T-cell (primary cell): Measurements from ENCODE around the gene TNS1. TPM values are rescaled to one million over a fixed set of nuclear protein-coding genes. Genes with fewer than 3 reads are reported as not detected.

Source experiments
- ATAC-seq, 4 experiments: fragments of 200-7000 bp in 3 of 4; fragments of 150-1000 bp in 1 of 4; cut with Tn5 transposase; replicated peaks in 1 of 4; 1 replicate in 3 of 4; 2 replicates in 1 of 4; pipeline ENCODE4 v1.10.0; 2021; ENCODE audit warnings: moderate library complexity in 3 of 4, mild to moderate bottlenecking in 2 of 4, moderate number of reproducible peaks in 1 of 4
- CTCF ChIA-PET, 2 donors: fragments of 300-600 bp; sonication (Branson Sonifier 250); formaldehyde crosslinking; loops; one replicate each; lab custom pipeline; 2022; ENCODE audit warnings: antibody characterized with exemption in 2 of 2; lab: Charles Lee
- POLR2A ChIA-PET, 2 donors: fragments of 300-600 bp; sonication (Branson Sonifier 250); formaldehyde crosslinking; loops; one replicate each; lab custom pipeline; 2022; ENCODE audit warnings: antibody characterized with exemption in 2 of 2; lab: Charles Lee
- DNase-seq, 35 experiments: peaks; one replicate each; pipeline versions ENCODE4 v3.0.0 to v3.0.0-alpha.2; 2013 to 2023
- H3K27ac ChIP-seq: one replicate; pipeline ENCODE4 v1.5.1; 2013; ENCODE audit warnings: low read length
- H3K27me3 ChIP-seq, 2 experiments: replicated peaks in 1 of 2; 1 replicate in 1 of 2; 2 replicates in 1 of 2; pipeline versions ENCODE4 v1.6.1 to v1.7.0; 2013; ENCODE audit warnings: low read length in 1 of 2, mixed read lengths in 1 of 2; ENCODE audit not compliant: control insufficient read depth in 2 of 2, insufficient read depth in 2 of 2; ENCODE audit errors: extremely low read depth in 1 of 2
- H3K36me3 ChIP-seq, 2 donors: 1 replicate in 1 of 2; 2 replicates in 1 of 2; pipeline versions ENCODE4 v1.6.1 to v1.7.0; 2013; ENCODE audit warnings: low read length in 1 of 2; ENCODE audit not compliant: control insufficient read depth in 2 of 2, insufficient read depth in 1 of 2; ENCODE audit errors: extremely low read depth in 1 of 2
- H3K4me1 ChIP-seq, 2 experiments: 1 replicate in 1 of 2; 2 replicates in 1 of 2; pipeline versions ENCODE4 v1.6.1 to v1.7.0; 2013; ENCODE audit warnings: low read length in 2 of 2, mixed read lengths in 1 of 2; ENCODE audit not compliant: insufficient read depth in 2 of 2, control insufficient read depth in 1 of 2; ENCODE audit errors: extremely low read depth in 1 of 2
- H3K4me3 ChIP-seq, 2 donors: 1 replicate in 1 of 2; 2 replicates in 1 of 2; pipeline versions ENCODE4 v1.5.1 to v1.7.0; 2013; ENCODE audit warnings: mild to moderate bottlenecking in 2 of 2, low read length in 1 of 2, moderate library complexity in 1 of 2; ENCODE audit not compliant: control insufficient read depth in 1 of 2; ENCODE audit errors: extremely low read depth in 1 of 2
- H3K9me3 ChIP-seq: 2 replicates; pipeline ENCODE4 v1.7.0; 2013
- H3K27ac Mint-ChIP-seq, 2 donors: one replicate each; pipeline ENCODE4 v1.8.0; 2020 to 2021; ENCODE audit warnings: mild to moderate bottlenecking in 2 of 2, mixed read lengths in 2 of 2
- H3K27me3 Mint-ChIP-seq, 2 donors: one replicate each; pipeline ENCODE4 v1.8.0; 2021 to 2022; ENCODE audit warnings: mixed read lengths in 2 of 2
- H3K36me3 Mint-ChIP-seq: one replicate; pipeline ENCODE4 v1.8.0; 2021; ENCODE audit warnings: mixed read lengths
- H3K4me1 Mint-ChIP-seq, 3 donors: one replicate each; pipeline ENCODE4 v1.8.0; 2020 to 2022; ENCODE audit warnings: mixed read lengths in 3 of 3, mild to moderate bottlenecking in 1 of 3
- H3K4me3 Mint-ChIP-seq, 3 donors: one replicate each; pipeline ENCODE4 v1.8.0; 2020 to 2022; ENCODE audit warnings: mild to moderate bottlenecking in 3 of 3, mixed read lengths in 3 of 3, moderate library complexity in 3 of 3
- H3K9me3 Mint-ChIP-seq, 3 donors: one replicate each; pipeline ENCODE4 v1.8.0; 2020 to 2022; ENCODE audit warnings: mixed read lengths in 3 of 3
- WGBS: methylation state at CpG from one replicate; pipeline ENCODE4 v1.1.5; 2013; ENCODE audit warnings: missing lambda C conversion rate; ENCODE audit not compliant: insufficient coverage; 5-methylcytosine and 5-hydroxymethylcytosine counted together
- total RNA-seq, 35 experiments: library from RNA in 6 of 35; stranded (reverse) in 6 of 35; fragments of 120-200 nt in 1 of 35; gene quantifications; one replicate each; pipeline versions ENCODE4 v1.2.1 to v1.2.4 and lab custom pipeline; 2013 to 2026

The TNS1 gene
- total RNA-seq, 5 donors from 2014 or later (not counting 1 experiment from before 2014, with no cell fraction given), result 0.28 to 2.1 (median 1.3) TPM

DNA sequence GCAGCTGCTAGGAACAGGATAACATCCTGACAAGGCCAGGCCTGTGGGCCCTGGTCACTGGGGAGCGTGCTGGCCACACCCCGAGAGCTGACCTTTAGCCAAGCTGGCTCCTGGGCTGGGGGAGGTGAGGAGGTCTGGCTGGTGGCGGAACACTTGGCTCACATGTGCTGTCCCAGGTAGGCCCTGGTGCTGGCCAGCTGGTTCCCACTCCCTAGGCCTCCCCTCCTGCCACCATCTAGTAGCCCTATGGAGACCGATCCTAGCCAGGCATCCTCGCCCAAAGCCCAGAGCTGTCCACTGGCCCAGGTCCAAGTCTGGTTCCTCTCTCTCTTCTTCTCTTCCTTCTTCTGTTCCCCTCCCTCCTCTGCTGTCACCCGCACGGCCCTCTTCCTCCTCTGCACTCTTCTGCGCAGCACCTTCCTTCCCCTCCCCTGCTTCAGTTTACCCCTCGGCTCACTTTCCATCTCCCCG is 52.4 kb downstream of the TNS1 start:
- H3K27ac ChIP-seq, result no peak overlapping the region
- ChIA-PET POLR2A (no interaction called here), CTCF (no interaction called here)
- Mint-ChIP-seq H3K27ac (no peak overlapping the region), H3K27me3 (peaks cover 8 to 23% of the 10 kb centered on the region in 2 donors), H3K4me1 (no peaks in the 10 kb centered on the region), H3K36me3 (no peaks in the 10 kb centered on the region), H3K9me3 (no peaks in the 10 kb centered on the region), H3K4me3 (no peak overlapping the region)
- H3K9me3 ChIP-seq, result no peaks in the 10 kb centered on the region
- DNase-seq (peak in 1 of 35 experiments; percentile 14), ATAC-seq (no peak)
- peaks cover 0 to 49% of the 10 kb centered on the region in 2 experiments for H3K27me3 ChIP-seq
- no peaks in the 10 kb centered on the region for H3K36me3 ChIP-seq
- no peak overlapping the region for H3K4me3 ChIP-seq
- WGBS, result 87% methylated on average over 7 of the region's 10 CpGs
- H3K4me1 ChIP-seq, result no peaks in the 10 kb centered on the region

DNA sequence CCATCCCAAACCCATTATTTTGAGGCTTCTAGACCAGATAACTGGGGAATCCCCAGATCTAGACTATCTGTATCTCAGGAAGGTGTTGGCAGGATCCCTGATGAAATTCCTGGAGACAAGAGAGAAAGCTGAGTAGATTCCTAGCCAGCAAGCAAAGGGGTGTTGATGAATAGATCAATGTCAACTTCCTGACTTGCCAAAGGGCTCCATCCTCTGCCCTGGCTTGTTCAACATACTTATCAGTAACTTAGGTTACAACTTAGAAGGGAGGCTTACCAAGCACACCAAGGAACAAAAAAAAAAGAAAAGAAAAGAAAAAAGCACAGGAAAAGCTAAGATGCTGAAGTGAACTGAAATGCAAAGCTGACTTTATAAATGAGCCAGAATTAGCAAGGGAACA is 53.3 kb downstream of the TNS1 start:
- Mint-ChIP-seq H3K36me3 (no peaks in the 10 kb centered on the region), H3K27me3 (peaks cover 10 to 24% of the 10 kb centered on the region in 2 donors), H3K4me3 (no peak overlapping the region), H3K9me3 (no peaks in the 10 kb centered on the region), H3K4me1 (no peaks in the 10 kb centered on the region), H3K27ac (no peak overlapping the region)
- no peak for ATAC-seq
- ChIA-PET POLR2A (no interaction called here), CTCF (interaction anchor here in 1 of 2 donors (0.6 kb wide), 1 partner anchor 161 kb away, joined by 3 read pairs; no protein-coding TSS in a partner anchor)
- Histone ChIP-seq H3K9me3 (no peaks in the 10 kb centered on the region), H3K4me1 (no peaks in the 10 kb centered on the region), H3K4me3 (no peak overlapping the region), H3K36me3 (no peaks in the 10 kb centered on the region), H3K27ac (no peak overlapping the region), H3K27me3 (peaks cover 0 to 43% of the 10 kb centered on the region in 2 experiments)
- no peak for DNase-seq

DNA sequence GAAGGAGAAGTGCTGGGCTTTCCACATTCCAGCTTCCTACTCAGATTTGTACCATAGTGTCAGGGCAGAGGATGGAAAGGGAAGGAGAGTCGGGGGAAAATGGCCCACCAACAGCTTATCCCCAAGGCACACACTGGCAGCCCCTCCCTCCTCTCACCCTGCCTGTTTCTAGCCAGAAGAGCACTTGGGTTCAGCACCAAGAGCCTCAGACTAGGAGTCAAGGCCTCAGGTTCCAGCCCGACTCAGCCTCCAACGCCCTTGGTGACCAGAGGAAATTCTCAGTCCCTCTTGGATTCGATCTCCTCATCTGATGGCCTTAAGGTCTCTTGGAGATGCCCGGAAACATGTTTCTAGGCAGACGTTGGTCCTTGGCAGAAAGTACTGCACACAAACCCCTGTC is 53.9 kb downstream of the TNS1 start:
- Mint-ChIP-seq H3K36me3 (no peaks in the 10 kb centered on the region), H3K27me3 (peaks cover 11 to 24% of the 10 kb centered on the region in 2 donors), H3K4me3 (no peak overlapping the region), H3K4me1 (no peaks in the 10 kb centered on the region), H3K9me3 (no peaks in the 10 kb centered on the region), H3K27ac (no peak overlapping the region)
- Histone ChIP-seq H3K4me1 (no peaks in the 10 kb centered on the region), H3K4me3 (no peak overlapping the region), H3K27ac (no peak overlapping the region), H3K27me3 (peaks cover 0 to 41% of the 10 kb centered on the region in 2 experiments), H3K36me3 (no peaks in the 10 kb centered on the region), H3K9me3 (no peaks in the 10 kb centered on the region)
- 66% methylated on average over 3 of the region's 6 CpGs for WGBS
- ChIA-PET POLR2A (no interaction called here), CTCF (no interaction called here)
- DNase-seq (no peak), ATAC-seq (no peak)

DNA sequence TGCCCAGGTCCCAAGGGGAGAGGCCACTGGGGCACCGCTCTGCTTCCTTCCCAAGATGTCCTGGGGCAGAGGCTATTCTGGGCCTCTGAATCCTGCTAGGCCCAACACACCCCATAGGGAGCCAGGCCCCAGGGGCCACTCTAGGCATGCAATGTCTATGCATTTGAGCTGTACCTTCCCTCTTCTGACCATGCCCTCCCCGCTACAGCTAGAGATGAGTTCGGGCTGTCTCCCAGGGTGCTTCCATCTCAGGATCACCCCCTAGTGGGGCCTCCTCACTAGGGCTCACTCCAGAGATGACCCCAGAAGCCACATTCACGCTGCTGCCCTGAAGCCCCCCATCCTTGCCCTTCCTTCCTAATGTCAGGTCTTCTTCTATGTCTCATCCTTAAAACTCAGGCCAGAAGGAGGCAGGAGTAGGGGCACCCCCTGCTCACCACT is 54.4 kb downstream of the TNS1 start:
- peaks cover 0 to 41% of the 10 kb centered on the region in 2 experiments for H3K27me3 ChIP-seq
- ATAC-seq (no peak), DNase-seq (no peak)
- CTCF ChIA-PET, result no interaction called here
- H3K9me3 Mint-ChIP-seq, result no peaks in the 10 kb centered on the region
- H3K36me3 Mint-ChIP-seq, result no peaks in the 10 kb centered on the region
- H3K4me1 Mint-ChIP-seq, result peaks cover 0 to 2% (median 0%) of the 10 kb centered on the region in 3 donors
- WGBS, result 89% methylated on average over 3 of the region's 4 CpGs
- H3K27ac Mint-ChIP-seq, result no peak overlapping the region
- H3K4me1 ChIP-seq, result no peaks in the 10 kb centered on the region
- H3K36me3 ChIP-seq, result no peaks in the 10 kb centered on the region
- POLR2A ChIA-PET, result no interaction called here
- H3K27ac ChIP-seq, result no peak overlapping the region
- no peak overlapping the region for H3K4me3 ChIP-seq
- no peaks in the 10 kb centered on the region for H3K9me3 ChIP-seq
- no peak overlapping the region for H3K4me3 Mint-ChIP-seq
- H3K27me3 Mint-ChIP-seq, result peaks cover 14 to 29% of the 10 kb centered on the region in 2 donors

DNA sequence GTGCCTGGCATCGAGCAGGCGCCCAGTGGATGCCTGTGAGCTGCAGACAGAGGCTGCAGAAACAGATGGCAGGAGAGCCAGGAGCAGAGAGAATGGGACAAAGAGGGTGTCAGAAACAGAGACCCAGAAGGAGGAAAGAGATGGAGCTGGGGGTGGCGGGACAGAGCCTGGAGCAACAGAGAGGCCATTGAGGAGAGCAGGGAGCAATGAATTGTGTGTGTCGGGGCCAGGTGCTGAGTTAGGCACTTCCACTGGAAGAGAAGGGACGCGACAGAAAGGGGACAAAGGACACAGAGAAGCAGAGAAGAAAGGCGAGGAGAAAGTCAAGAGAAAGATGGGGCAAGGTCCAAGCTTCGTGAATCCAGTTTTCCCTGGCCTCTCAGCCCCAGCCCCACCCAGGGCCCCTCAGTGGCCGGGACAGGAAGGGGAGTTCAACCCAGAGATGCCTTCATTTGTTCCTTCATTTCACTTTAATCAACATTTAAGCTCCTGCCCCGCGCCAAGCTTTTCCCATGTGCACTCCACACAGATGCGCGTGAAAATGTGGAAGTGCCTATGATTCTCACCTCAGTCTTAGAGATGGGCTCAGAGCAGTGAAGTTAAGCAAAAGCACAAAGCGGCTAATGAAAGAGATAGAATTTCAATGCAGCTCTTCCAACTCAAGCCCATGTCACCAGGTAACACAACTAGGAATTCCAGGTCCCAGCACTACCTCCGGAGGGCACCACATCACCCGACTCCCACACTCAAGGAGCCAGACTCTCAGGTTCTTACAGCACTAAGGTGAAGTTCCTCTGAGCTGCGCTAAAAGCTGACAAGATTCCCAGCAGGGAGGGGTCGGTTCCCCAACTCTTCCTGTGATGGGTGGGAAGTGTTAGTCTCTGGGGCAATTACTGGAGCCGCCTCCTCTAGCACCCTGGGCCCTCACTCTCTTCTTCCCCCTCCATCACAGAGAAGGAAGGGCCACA is 55.1 kb downstream of the TNS1 start:
- CTCF ChIA-PET, result no interaction called here

DNA sequence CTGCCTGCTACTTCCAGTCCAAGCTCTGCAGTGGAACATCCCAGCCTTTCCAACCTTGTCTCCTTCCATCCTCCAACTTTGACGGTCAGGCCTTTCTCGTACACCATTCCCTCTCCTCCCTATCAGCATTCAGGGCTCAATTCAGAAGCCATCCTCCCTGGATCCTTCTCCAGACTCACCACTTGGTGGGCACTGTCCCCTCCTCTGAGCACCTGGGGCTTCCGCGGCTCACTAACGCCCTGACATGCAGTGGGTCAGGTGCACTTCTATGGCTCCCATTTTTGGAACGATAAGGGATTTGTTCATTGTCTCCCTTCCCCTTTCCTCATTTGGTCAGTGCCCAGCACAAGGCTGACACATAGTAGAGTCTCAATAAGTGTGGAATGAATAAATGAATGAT is 56.7 kb downstream of the TNS1 start:
- Mint-ChIP-seq H3K4me1 (peaks cover 0 to 2% (median 0%) of the 10 kb centered on the region in 3 donors), H3K27ac (no peak overlapping the region), H3K27me3 (peaks cover 24 to 36% of the 10 kb centered on the region in 2 donors), H3K9me3 (no peaks in the 10 kb centered on the region), H3K36me3 (no peaks in the 10 kb centered on the region), H3K4me3 (no peak overlapping the region)
- WGBS, result 94% methylated on average over 4 of the region's 6 CpGs
- ChIA-PET POLR2A (no interaction called here), CTCF (no interaction called here)
- ATAC-seq, result no peak
- H3K9me3 ChIP-seq, result no peaks in the 10 kb centered on the region
- H3K27me3 ChIP-seq, result peaks cover 0 to 57% of the 10 kb centered on the region in 2 experiments
- no peak overlapping the region for H3K27ac ChIP-seq
- H3K4me1 ChIP-seq, result no peaks in the 10 kb centered on the region
- peak in 1 of 35 experiments; percentile 3 for DNase-seq
- no peak overlapping the region for H3K4me3 ChIP-seq
- H3K36me3 ChIP-seq, result no peaks in the 10 kb centered on the region

More for the DNA sequence above, 55.1 kb downstream of the TNS1 start:
- no peak overlapping the region for H3K4me3 ChIP-seq
- DNase-seq (peak in 1 of 35 experiments; percentile 22), ATAC-seq (no peak)
- peaks cover 0 to 47% of the 10 kb centered on the region in 2 experiments for H3K27me3 ChIP-seq
- H3K9me3 ChIP-seq, result no peaks in the 10 kb centered on the region
- no peak overlapping the region for H3K27ac Mint-ChIP-seq
- no peaks in the 10 kb centered on the region for H3K9me3 Mint-ChIP-seq
- H3K4me3 Mint-ChIP-seq, result no peak overlapping the region
- no peak overlapping the region for H3K27ac ChIP-seq
- POLR2A ChIA-PET, result no interaction called here
- peaks cover 15 to 27% of the 10 kb centered on the region in 2 donors for H3K27me3 Mint-ChIP-seq
- peaks cover 0 to 2% (median 0%) of the 10 kb centered on the region in 3 donors for H3K4me1 Mint-ChIP-seq
- no peaks in the 10 kb centered on the region for H3K36me3 Mint-ChIP-seq
- H3K4me1 ChIP-seq, result no peaks in the 10 kb centered on the region
- 92% methylated on average over 13 of the region's 19 CpGs for WGBS
- no peaks in the 10 kb centered on the region for H3K36me3 ChIP-seq
